Activated CD8-positive, alpha-beta T cell treated with anti-CD3 and anti-CD28 coated beads for 36 hours (primary cell): ENCODE data around the gene SEMA4D. TPM values are rescaled to one million over a fixed set of nuclear protein-coding genes. Genes with fewer than 3 reads are reported as not detected.

Source experiments
- ATAC-seq: fragments of 200-7000 bp; cut with Tn5 transposase; one replicate; pipeline ENCODE4 v1.10.0; 2021; ENCODE audit warnings: mild to moderate bottlenecking, moderate library complexity
- CTCF ChIA-PET: fragments of 350-600 bp; sonication (Branson Sonifier 250); formaldehyde crosslinking; loops from one replicate; lab custom pipeline; 2021; ENCODE audit warnings: antibody characterized with exemption; lab: Charles Lee
- POLR2A ChIA-PET: fragments of 350-600 bp; sonication (Branson Sonifier 250); formaldehyde crosslinking; loops from one replicate; lab custom pipeline; 2021; ENCODE audit warnings: antibody characterized with exemption; lab: Charles Lee
- DNase-seq: peaks from one replicate; pipeline ENCODE4 v3.0.0-alpha.2; 2020
- H3K27ac Mint-ChIP-seq: one replicate; pipeline ENCODE4 v1.8.0; 2021; ENCODE audit warnings: mild to moderate bottlenecking, mixed read lengths
- H3K27me3 Mint-ChIP-seq: one replicate; pipeline ENCODE4 v1.8.0; 2021; ENCODE audit warnings: mixed read lengths
- H3K36me3 Mint-ChIP-seq: one replicate; pipeline ENCODE4 v1.8.0; 2021; ENCODE audit warnings: low read depth, mixed read lengths
- H3K4me1 Mint-ChIP-seq: one replicate; pipeline ENCODE4 v1.8.0; 2021; ENCODE audit warnings: low read depth, mixed read lengths
- H3K4me3 Mint-ChIP-seq: one replicate; pipeline ENCODE4 v1.8.0; 2021; ENCODE audit warnings: mild to moderate bottlenecking, moderate library complexity, mixed read lengths
- H3K9me3 Mint-ChIP-seq: one replicate; pipeline ENCODE4 v1.8.0; 2021; ENCODE audit warnings: mixed read lengths
- intact Hi-C: fragments of 100-400 bp; cut with micrococcal nuclease; formaldehyde crosslinking; loops from one replicate; pipeline ENCODE4 v1.10.0; 2022
- total RNA-seq, 2 experiments: library from RNA; stranded (reverse); gene quantifications; one replicate each; pipeline ENCODE4 v1.2.3, GENCODE V29; 2021
- TF ChIP-seq, protein P1 (sequence below): fragments of 200-600 bp; IDR thresholded peaks from one replicate; pipeline ENCODE4 v1.8.0; 2022; ENCODE audit warnings: antibody characterized with exemption, mild to moderate bottlenecking

The SEMA4D gene
- total RNA-seq, 2 experiments from 2014 or later = 290 to 317 TPM

- DNase-seq (peak; percentile 85), ATAC-seq (peak; percentile 70)
- Mint-ChIP-seq H3K9me3 (peaks cover 11% of the 10 kb centered on the region), H3K27ac (peak overlapping the region; percentile 95), H3K4me3 (peak overlapping the region; percentile 40), H3K4me1 (peaks cover 95% of the 10 kb centered on the region), H3K27me3 (no peaks in the 10 kb centered on the region), H3K36me3 (peaks cover 99% of the 10 kb centered on the region)
- TF ChIP-seq, protein P1, sequence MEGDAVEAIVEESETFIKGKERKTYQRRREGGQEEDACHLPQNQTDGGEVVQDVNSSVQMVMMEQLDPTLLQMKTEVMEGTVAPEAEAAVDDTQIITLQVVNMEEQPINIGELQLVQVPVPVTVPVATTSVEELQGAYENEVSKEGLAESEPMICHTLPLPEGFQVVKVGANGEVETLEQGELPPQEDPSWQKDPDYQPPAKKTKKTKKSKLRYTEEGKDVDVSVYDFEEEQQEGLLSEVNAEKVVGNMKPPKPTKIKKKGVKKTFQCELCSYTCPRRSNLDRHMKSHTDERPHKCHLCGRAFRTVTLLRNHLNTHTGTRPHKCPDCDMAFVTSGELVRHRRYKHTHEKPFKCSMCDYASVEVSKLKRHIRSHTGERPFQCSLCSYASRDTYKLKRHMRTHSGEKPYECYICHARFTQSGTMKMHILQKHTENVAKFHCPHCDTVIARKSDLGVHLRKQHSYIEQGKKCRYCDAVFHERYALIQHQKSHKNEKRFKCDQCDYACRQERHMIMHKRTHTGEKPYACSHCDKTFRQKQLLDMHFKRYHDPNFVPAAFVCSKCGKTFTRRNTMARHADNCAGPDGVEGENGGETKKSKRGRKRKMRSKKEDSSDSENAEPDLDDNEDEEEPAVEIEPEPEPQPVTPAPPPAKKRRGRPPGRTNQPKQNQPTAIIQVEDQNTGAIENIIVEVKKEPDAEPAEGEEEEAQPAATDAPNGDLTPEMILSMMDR = peak; percentile 20
- ChIA-PET POLR2A (interaction anchor here (0.6 to 1.8 kb wide), 20 partner anchors 8 to 145 kb away, joined by 3 to 16 read pairs (median 4); no protein-coding TSS in a partner anchor), CTCF (interaction anchor here (0.6 to 4.4 kb wide), 20 partner anchors 8 to 139 kb away, joined by 3 to 47 read pairs (median 4); no protein-coding TSS in a partner anchor)
- intact Hi-C loops = no loop called here
Measured at GRCh38 chr9:89410641-89411350, 87.1 kb downstream of the SEMA4D start.

DNA sequence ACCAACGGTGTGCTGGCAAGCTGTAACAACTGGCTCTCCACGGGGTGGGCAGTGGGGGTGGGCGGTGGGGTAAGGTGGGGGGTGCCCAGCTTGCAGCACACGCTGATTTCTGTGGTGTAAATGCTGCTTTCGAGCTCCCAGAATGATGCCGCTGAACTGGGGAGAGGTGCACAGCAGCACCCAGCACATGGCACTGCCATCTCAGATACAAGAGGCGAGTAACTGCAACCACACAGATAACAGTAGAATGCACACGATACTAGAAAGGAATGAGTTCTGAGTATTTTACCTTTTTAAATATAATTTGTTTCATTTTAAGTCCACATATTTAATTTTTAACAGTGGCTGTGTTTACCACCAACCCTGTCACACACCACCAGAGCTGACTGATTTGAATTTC lies 87.9 kb downstream of the SEMA4D start:
- TF ChIP-seq, protein P1 = no peak
- Mint-ChIP-seq H3K27ac (peak overlapping the region; percentile 95), H3K9me3 (peaks cover 11% of the 10 kb centered on the region), H3K4me3 (peak overlapping the region; percentile 40), H3K4me1 (peaks cover 94% of the 10 kb centered on the region), H3K36me3 (peaks cover 99% of the 10 kb centered on the region), H3K27me3 (no peaks in the 10 kb centered on the region)
- DNase-seq = peak; percentile 35
- intact Hi-C loops = no loop called here
- ChIA-PET CTCF (interaction anchor here (0.6 to 4.4 kb wide), 17 partner anchors 8 to 140 kb away, joined by 3 to 47 read pairs (median 4); no protein-coding TSS in a partner anchor), POLR2A (interaction anchor here (0.7 to 1.8 kb wide), 20 partner anchors 9 to 146 kb away, joined by 3 to 16 read pairs (median 4); no protein-coding TSS in a partner anchor)
- ATAC-seq = peak; percentile 18

GRCh38 chr9:89409466-89409865 lies 88.4 kb downstream of the SEMA4D start:
- DNase-seq = no peak
- intact Hi-C loops = no loop called here
- ATAC-seq = no peak

GRCh38 chr9:89408628-89409101 lies 89.2 kb downstream of the SEMA4D start:
- Mint-ChIP-seq H3K9me3 (peaks cover 11% of the 10 kb centered on the region), H3K4me3 (peak overlapping the region; percentile 40), H3K27me3 (no peaks in the 10 kb centered on the region), H3K36me3 (peaks cover 98% of the 10 kb centered on the region), H3K4me1 (peaks cover 95% of the 10 kb centered on the region), H3K27ac (peak overlapping the region; percentile 95)
- ATAC-seq (peak; percentile 57), DNase-seq (peak; percentile 78)
- ChIA-PET POLR2A (interaction anchor here (0.9 to 2.0 kb wide), 6 partner anchors 9 to 81 kb away, joined by 3 to 6 read pairs (median 4); no protein-coding TSS in a partner anchor), CTCF (interaction anchor here (0.6 to 4.4 kb wide), 5 partner anchors 15 to 141 kb away, joined by 3 to 47 read pairs (median 3); no protein-coding TSS in a partner anchor)
- intact Hi-C loops = no loop called here
- TF ChIP-seq, protein P1 = no peak

More at GRCh38 chr9:89409466-89409865, 88.4 kb downstream of the SEMA4D start:
- peak overlapping the region; percentile 40 for H3K4me3 Mint-ChIP-seq
- H3K9me3 Mint-ChIP-seq = peaks cover 11% of the 10 kb centered on the region
- TF ChIP-seq, protein P1 = no peak
- peaks cover 98% of the 10 kb centered on the region for H3K36me3 Mint-ChIP-seq
- peaks cover 95% of the 10 kb centered on the region for H3K4me1 Mint-ChIP-seq
- POLR2A ChIA-PET = interaction anchor here (0.9 to 1.8 kb wide), 10 partner anchors 9 to 80 kb away, joined by 3 to 16 read pairs (median 6); no protein-coding TSS in a partner anchor
- peak overlapping the region; percentile 95 for H3K27ac Mint-ChIP-seq
- no peaks in the 10 kb centered on the region for H3K27me3 Mint-ChIP-seq
- CTCF ChIA-PET = interaction anchor here (0.6 to 4.4 kb wide), 6 partner anchors 14 to 140 kb away, joined by 3 to 47 read pairs (median 4); no protein-coding TSS in a partner anchor
